Measurements from ENCODE around the gene CGREF1.

Gene CGREF1

DNA sequence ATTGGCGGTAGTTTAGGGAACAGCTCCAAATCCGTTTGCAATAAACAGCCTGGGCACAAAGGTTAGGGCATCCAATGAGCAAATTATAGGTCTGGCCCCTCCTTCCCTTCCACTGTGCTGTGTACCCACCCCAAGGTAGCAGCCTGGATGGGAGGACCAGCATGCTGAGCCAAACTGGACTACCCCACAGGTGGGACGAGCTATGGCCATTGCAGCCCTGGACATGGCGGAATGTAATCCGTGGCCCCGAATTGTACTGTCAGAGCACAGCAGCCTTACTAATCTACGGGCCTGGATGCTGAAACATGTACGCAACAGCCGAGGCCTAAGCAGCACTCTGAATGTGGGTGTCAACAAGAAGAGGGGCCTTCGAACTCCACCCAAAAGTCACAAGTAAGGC lies 60.7 kb downstream of the CGREF1 start:
- H3K36me3 ChIP-seq (ENCODE audit: control insufficient read depth in 4 of 4, insufficient read depth in 4 of 4, low read length in 3 of 4) = peaks cover 2 to 71% (median 54%) of the 10 kb centered on the region in 4 experiments
- H3K4me3 ChIP-seq (ENCODE audit: control insufficient read depth in 1 of 7, extremely low read depth in 1 of 7, insufficient read depth in 4 of 7, low read depth in 2 of 7, low read length in 6 of 7) = no peak overlapping the region
- no peaks in the 10 kb centered on the region for H3K4me1 ChIP-seq (ENCODE audit: control extremely low read depth in 1 of 4, control insufficient read depth in 4 of 4, insufficient read depth in 4 of 4, low read length in 3 of 4)
- DNase-seq = no peak
- H3K9me3 ChIP-seq (ENCODE audit: control extremely low read depth in 1 of 5, control insufficient read depth in 4 of 5, insufficient read depth in 2 of 5, low read depth in 1 of 5, low read length in 4 of 5) = no peaks in the 10 kb centered on the region
- 99% methylated on average over 10 of the region's 10 CpGs for WGBS (ENCODE audit: insufficient coverage)
- H3K27me3 ChIP-seq (replicated peaks in 2 of 5; ENCODE audit: control insufficient read depth in 4 of 5, insufficient read depth in 5 of 5, low read length in 4 of 5) = no peaks in the 10 kb centered on the region
- ChIA-PET CTCF (interaction anchor here (0.9 to 19.5 kb wide), 2 partner anchors 9 to 18 kb away, joined by 4 to 381 read pairs; partner anchors contain the start of genes EMILIN1, KHK and OST4), POLR2A (interaction anchor here (1.3 kb wide), 1 partner anchor 16 kb away, joined by 4 read pairs; no protein-coding TSS in a partner anchor)
- no peak overlapping the region for H3K27ac ChIP-seq (ENCODE audit: insufficient read depth in 1 of 2, low read depth in 1 of 2, low read length in 2 of 2, poor library complexity in 1 of 2, severe bottlenecking in 2 of 2)

DNA sequence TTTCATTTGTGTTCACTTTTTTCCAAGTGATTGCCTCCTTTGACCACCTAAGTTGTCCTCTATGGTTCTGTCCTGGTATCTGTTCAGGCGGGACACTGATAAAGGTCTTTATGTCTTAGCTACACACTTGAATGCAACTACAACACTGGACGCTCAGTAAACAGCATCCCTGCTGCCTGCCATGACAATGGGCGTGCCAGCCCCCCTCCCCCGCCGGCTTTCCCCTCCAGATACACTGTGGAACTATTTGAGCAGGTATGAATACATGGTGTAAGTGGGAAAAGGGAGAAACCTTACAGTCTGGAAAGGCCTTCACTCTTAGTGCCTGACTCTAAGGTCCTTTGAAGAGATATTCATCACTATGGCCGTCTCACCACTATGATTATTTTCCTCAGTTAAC lies 61.7 kb downstream of the CGREF1 start:
- ChIA-PET POLR2A (no interaction called here), CTCF (interaction anchor here (19.5 kb wide), 1 partner anchor 19 kb away, joined by 381 read pairs; the partner anchor contains the start of genes EMILIN1, KHK and OST4)
- WGBS (ENCODE audit: insufficient coverage) = 94% methylated on average over 5 of the region's 6 CpGs
- H3K27me3 ChIP-seq (replicated peaks in 2 of 5; ENCODE audit: control insufficient read depth in 4 of 5, insufficient read depth in 5 of 5, low read length in 4 of 5) = no peaks in the 10 kb centered on the region
- no peaks in the 10 kb centered on the region for H3K9me3 ChIP-seq (ENCODE audit: control extremely low read depth in 1 of 5, control insufficient read depth in 4 of 5, insufficient read depth in 2 of 5, low read depth in 1 of 5, low read length in 4 of 5)
- DNase-seq = no peak
- H3K36me3 ChIP-seq (ENCODE audit: control insufficient read depth in 4 of 4, insufficient read depth in 4 of 4, low read length in 3 of 4) = peaks cover 2 to 69% (median 54%) of the 10 kb centered on the region in 4 experiments
- H3K4me3 ChIP-seq (ENCODE audit: control insufficient read depth in 1 of 7, extremely low read depth in 1 of 7, insufficient read depth in 4 of 7, low read depth in 2 of 7, low read length in 6 of 7) = no peak overlapping the region
- H3K27ac ChIP-seq (ENCODE audit: insufficient read depth in 1 of 2, low read depth in 1 of 2, low read length in 2 of 2, poor library complexity in 1 of 2, severe bottlenecking in 2 of 2) = no peak overlapping the region
- H3K4me1 ChIP-seq (ENCODE audit: control extremely low read depth in 1 of 4, control insufficient read depth in 4 of 4, insufficient read depth in 4 of 4, low read length in 3 of 4) = peaks cover 2 to 5% (median 4%) of the 10 kb centered on the region in 4 experiments

DNA sequence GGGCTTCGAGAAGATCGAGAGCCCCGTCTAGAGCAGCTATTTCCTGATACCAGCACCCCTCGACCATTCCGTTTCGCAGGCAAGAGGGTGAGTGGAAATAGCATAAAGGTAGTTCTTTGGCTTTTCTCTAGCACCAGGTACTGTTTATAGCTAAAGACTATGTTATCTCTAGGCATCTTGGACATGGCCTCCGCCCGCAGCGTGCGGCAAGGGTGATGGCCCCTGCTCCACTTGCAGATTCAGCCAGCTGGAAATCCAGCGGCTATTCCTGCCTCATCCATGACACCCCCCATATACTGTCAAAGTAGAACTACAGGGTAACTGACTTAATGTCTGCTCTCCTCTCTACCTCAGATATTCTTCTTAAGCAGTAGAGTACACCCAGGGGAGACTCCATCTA lies 64.2 kb downstream of the CGREF1 start:
- H3K4me1 ChIP-seq (ENCODE audit: control extremely low read depth in 1 of 4, control insufficient read depth in 4 of 4, insufficient read depth in 4 of 4, low read length in 3 of 4) = peaks cover 2 to 18% (median 14%) of the 10 kb centered on the region in 4 experiments
- no peaks in the 10 kb centered on the region for H3K27me3 ChIP-seq (replicated peaks in 2 of 5; ENCODE audit: control insufficient read depth in 4 of 5, insufficient read depth in 5 of 5, low read length in 4 of 5)
- no peak overlapping the region for H3K4me3 ChIP-seq (ENCODE audit: control insufficient read depth in 1 of 7, extremely low read depth in 1 of 7, insufficient read depth in 4 of 7, low read depth in 2 of 7, low read length in 6 of 7)
- DNase-seq = no peak
- peaks cover 2 to 61% (median 49%) of the 10 kb centered on the region in 4 experiments for H3K36me3 ChIP-seq (ENCODE audit: control insufficient read depth in 4 of 4, insufficient read depth in 4 of 4, low read length in 3 of 4)
- ChIA-PET POLR2A (no interaction called here), CTCF (interaction anchor here (1.1 to 19.5 kb wide), 3 partner anchors 15 to 78 kb away, joined by 3 to 381 read pairs (median 3); partner anchors contain the start of genes EMILIN1, KHK and OST4)
- no peaks in the 10 kb centered on the region for H3K9me3 ChIP-seq (ENCODE audit: control extremely low read depth in 1 of 5, control insufficient read depth in 4 of 5, insufficient read depth in 2 of 5, low read depth in 1 of 5, low read length in 4 of 5)
- no peak overlapping the region for H3K27ac ChIP-seq (ENCODE audit: insufficient read depth in 1 of 2, low read depth in 1 of 2, low read length in 2 of 2, poor library complexity in 1 of 2, severe bottlenecking in 2 of 2)
- 98% methylated on average over 8 of the region's 11 CpGs for WGBS (ENCODE audit: insufficient coverage)

DNA sequence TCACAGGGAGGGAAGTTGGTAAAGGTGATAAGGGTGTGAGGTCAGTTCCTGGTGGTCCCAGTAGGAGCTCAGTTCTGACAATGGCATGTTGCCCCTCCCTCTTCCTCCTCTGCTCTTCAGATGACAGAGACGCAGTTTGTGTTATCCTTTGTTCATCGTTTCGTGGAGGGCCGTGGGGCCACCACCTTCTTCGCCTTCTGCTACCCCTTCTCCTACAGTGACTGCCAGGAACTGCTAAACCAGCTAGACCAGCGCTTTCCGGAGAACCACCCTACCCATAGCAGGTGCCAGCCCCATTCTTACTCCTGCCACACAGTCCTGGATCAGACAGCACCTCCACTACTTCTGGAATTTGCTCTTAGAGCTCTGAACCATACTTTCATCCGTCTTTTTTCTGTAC lies 65.2 kb downstream of the CGREF1 start:
- Histone ChIP-seq H3K4me3 (ENCODE audit: control insufficient read depth in 1 of 7, extremely low read depth in 1 of 7, insufficient read depth in 4 of 7, low read depth in 2 of 7, low read length in 6 of 7) (no peak overlapping the region), H3K9me3 (ENCODE audit: control extremely low read depth in 1 of 5, control insufficient read depth in 4 of 5, insufficient read depth in 2 of 5, low read depth in 1 of 5, low read length in 4 of 5) (no peaks in the 10 kb centered on the region), H3K27me3 (replicated peaks in 2 of 5; ENCODE audit: control insufficient read depth in 4 of 5, insufficient read depth in 5 of 5, low read length in 4 of 5) (no peaks in the 10 kb centered on the region), H3K27ac (ENCODE audit: insufficient read depth in 1 of 2, low read depth in 1 of 2, low read length in 2 of 2, poor library complexity in 1 of 2, severe bottlenecking in 2 of 2) (no peak overlapping the region), H3K36me3 (ENCODE audit: control insufficient read depth in 4 of 4, insufficient read depth in 4 of 4, low read length in 3 of 4) (peaks cover 2 to 52% (median 43%) of the 10 kb centered on the region in 4 experiments), H3K4me1 (ENCODE audit: control extremely low read depth in 1 of 4, control insufficient read depth in 4 of 4, insufficient read depth in 4 of 4, low read length in 3 of 4) (peaks cover 2 to 24% (median 21%) of the 10 kb centered on the region in 4 experiments)
- 98% methylated on average over 8 of the region's 8 CpGs for WGBS (ENCODE audit: insufficient coverage)
- ChIA-PET CTCF (interaction anchor here (0.6 to 19.5 kb wide), 3 partner anchors 22 to 83 kb away, joined by 3 to 381 read pairs (median 3); partner anchors contain the start of genes EMILIN1, KHK and OST4), POLR2A (no interaction called here)
- DNase-seq = no peak

DNA sequence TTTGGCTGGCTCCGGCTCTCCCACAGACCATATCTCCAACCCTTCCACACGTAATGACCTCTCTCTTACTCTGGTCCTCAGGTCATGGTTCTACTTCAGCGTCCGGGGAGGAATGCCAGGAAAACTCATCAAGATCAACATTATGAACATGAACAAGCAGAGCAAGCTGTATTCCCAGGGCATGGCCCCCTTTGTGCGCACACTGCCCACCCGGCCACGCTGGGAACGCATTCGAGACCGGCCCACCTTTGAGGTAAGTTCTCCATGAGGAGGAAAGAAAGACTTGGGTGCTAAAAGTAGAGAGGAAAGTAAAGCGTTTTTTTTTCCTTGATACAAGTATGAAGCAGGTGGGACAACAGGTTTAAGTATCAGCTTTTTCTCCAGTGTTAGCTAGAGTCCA lies 65.6 kb downstream of the CGREF1 start:
- Histone ChIP-seq H3K27me3 (replicated peaks in 2 of 5; ENCODE audit: control insufficient read depth in 4 of 5, insufficient read depth in 5 of 5, low read length in 4 of 5) (no peaks in the 10 kb centered on the region), H3K4me3 (ENCODE audit: control insufficient read depth in 1 of 7, extremely low read depth in 1 of 7, insufficient read depth in 4 of 7, low read depth in 2 of 7, low read length in 6 of 7) (no peak overlapping the region), H3K36me3 (ENCODE audit: control insufficient read depth in 4 of 4, insufficient read depth in 4 of 4, low read length in 3 of 4) (peaks cover 1 to 49% (median 40%) of the 10 kb centered on the region in 4 experiments), H3K9me3 (ENCODE audit: control extremely low read depth in 1 of 5, control insufficient read depth in 4 of 5, insufficient read depth in 2 of 5, low read depth in 1 of 5, low read length in 4 of 5) (no peaks in the 10 kb centered on the region), H3K27ac (ENCODE audit: insufficient read depth in 1 of 2, low read depth in 1 of 2, low read length in 2 of 2, poor library complexity in 1 of 2, severe bottlenecking in 2 of 2) (no peak overlapping the region), H3K4me1 (ENCODE audit: control extremely low read depth in 1 of 4, control insufficient read depth in 4 of 4, insufficient read depth in 4 of 4, low read length in 3 of 4) (peaks cover 2 to 24% (median 21%) of the 10 kb centered on the region in 4 experiments)
- WGBS (ENCODE audit: insufficient coverage) = 93% methylated on average over 11 of the region's 11 CpGs
- no peak for DNase-seq
- CTCF ChIA-PET = interaction anchor here (0.6 to 19.5 kb wide), 2 partner anchors 23 to 82 kb away, joined by 3 to 381 read pairs; partner anchors contain the start of genes EMILIN1, KHK and OST4
- POLR2A ChIA-PET = interaction anchor here (1.3 kb wide), 1 partner anchor 18 kb away, joined by 5 read pairs; the partner anchor contains the start of gene OST4

DNA sequence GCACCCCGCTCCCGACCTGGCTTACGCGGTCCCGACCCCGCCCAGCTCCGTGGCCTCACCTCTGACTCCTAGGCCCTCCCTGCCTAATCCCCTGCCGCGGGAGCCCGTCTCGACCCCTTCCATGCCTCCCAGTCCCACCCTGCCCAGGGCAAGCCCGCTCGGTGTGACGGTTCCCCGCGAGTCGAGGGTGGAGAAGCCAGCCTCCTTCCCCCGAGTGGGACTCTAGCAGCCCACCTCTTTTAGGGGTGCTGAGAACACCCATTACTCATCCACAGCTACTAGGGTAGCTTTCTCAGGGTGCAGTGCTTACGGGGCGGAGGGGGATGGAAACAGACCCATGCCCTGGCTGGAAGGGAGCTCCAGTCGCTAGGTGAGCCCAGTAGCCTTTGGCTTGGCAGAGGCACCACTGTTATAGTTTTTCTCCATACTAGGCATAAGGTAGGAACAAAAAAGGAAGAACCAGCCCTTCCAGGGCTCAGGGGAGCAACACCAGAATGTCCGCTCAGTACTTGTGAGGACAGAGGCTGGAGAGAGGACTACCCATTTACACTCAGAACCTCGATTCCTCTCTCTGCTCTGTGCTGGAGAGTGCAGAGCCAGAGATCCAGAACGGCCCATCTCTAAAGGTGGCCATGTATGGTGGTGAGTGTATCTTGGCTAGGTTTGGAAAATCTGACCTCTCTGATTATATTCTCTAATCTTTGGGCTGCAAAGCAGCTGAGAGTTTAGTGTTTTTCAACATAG lies 66.9 kb downstream of the CGREF1 start:
- peak overlapping the region; percentile 37 to 86 for H3K27ac ChIP-seq (ENCODE audit: insufficient read depth in 1 of 2, low read depth in 1 of 2, low read length in 2 of 2, poor library complexity in 1 of 2, severe bottlenecking in 2 of 2)
- ChIA-PET POLR2A (interaction anchor here (1.0 to 2.4 kb wide), 3 partner anchors 19 to 29 kb away, joined by 4 to 16 read pairs (median 5); partner anchors contain the start of gene OST4), CTCF (interaction anchor here (1.3 to 19.5 kb wide), 6 partner anchors 7 to 90 kb away, joined by 5 to 381 read pairs (median 8); partner anchors contain the start of genes EMILIN1, KHK, OST4 and TMEM214)
- H3K36me3 ChIP-seq (ENCODE audit: control insufficient read depth in 4 of 4, insufficient read depth in 4 of 4, low read length in 3 of 4) = peaks cover 0 to 38% (median 34%) of the 10 kb centered on the region in 4 experiments
- peak in 1 of 3 donors; percentile 21 for DNase-seq
- 7% methylated on average over 20 of the region's 24 CpGs for WGBS (ENCODE audit: insufficient coverage)
- H3K9me3 ChIP-seq (ENCODE audit: control extremely low read depth in 1 of 5, control insufficient read depth in 4 of 5, insufficient read depth in 2 of 5, low read depth in 1 of 5, low read length in 4 of 5) = no peaks in the 10 kb centered on the region
- peak overlapping the region; percentile 78 to 98 (median 93) for H3K4me3 ChIP-seq (ENCODE audit: control insufficient read depth in 1 of 7, extremely low read depth in 1 of 7, insufficient read depth in 4 of 7, low read depth in 2 of 7, low read length in 6 of 7)
- peaks cover 2 to 24% (median 21%) of the 10 kb centered on the region in 4 experiments for H3K4me1 ChIP-seq (ENCODE audit: control extremely low read depth in 1 of 4, control insufficient read depth in 4 of 4, insufficient read depth in 4 of 4, low read length in 3 of 4)
- no peaks in the 10 kb centered on the region for H3K27me3 ChIP-seq (replicated peaks in 2 of 5; ENCODE audit: control insufficient read depth in 4 of 5, insufficient read depth in 5 of 5, low read length in 4 of 5)

All from common myeloid progenitor, CD34-positive (primary cell).